Endometrial microvascular endothelial cells (primary cell): ENCODE measurements around the gene VWA2. TPM values are rescaled to one million over a fixed set of nuclear protein-coding genes. Genes with fewer than 3 reads are reported as not detected.

Experiments used
- in situ Hi-C: cut with HindIII; loops from 2 replicates; pipeline ENCODE4 v1.10.0; 2017; ENCODE audit warnings: low sequenced_read_pairs, low pct_unique_long_range_greater_than_20kb; ENCODE audit errors: inconsistent ontology term
- total RNA-seq: library from RNA; depleted of rRNA; stranded (reverse); fragments of >200 nt; gene quantifications from one replicate; pipeline ENCODE4 v1.2.3, GENCODE V29; 2015; ENCODE audit errors: inconsistent ontology term

Gene VWA2
- total RNA-seq, 1 donor from 2014 or later = not detected

GRCh38 chr10:114307731-114308130, 68.7 kb downstream of the VWA2 start:
- in situ Hi-C loops = loop anchor here (10.0 to 25.0 kb wide), 3 partner anchors 130 to 457 kb away; no protein-coding TSS in a partner anchor

DNA sequence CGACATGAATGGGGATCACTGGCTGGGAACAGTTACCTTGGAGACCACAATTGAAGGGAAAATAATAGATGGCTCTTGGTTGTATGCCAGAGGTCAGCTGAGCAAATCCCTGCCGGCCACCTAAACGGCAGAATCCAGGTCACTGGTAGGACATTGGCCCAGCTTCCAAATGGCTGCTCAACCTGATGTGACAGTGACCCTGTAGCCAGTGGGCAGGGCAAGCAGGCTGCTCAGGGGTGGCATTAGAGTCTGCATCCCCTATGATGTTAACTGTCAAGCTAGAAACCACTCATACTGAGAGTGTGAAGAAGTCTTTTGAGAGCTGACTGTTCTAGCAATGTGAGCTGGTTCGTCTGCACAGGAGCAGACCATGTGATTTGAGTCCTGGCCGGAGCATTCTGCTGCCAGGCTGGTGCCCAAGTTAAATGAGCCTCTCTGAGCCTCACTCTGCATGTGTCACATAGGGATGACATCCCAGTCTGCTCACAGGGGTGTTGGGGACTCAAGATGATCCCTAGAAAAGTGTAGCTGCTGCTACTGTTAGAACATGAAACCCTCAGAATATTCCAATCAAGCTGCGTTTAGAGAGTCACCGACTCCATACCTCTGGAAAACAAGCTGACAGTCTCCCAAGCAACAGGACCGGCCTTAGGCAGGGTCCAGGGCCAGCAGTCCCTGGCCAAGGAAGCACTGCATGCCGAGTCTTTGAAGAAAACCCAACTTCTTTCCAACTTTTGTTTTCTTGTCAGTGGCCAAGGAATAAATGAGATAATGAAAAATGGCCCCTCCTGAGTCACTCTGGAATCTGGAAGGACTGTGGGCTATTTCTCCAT, 69.7 kb downstream of the VWA2 start:
- in situ Hi-C loops = loop anchor here (10.0 to 25.0 kb wide), 3 partner anchors 129 to 456 kb away; no protein-coding TSS in a partner anchor

DNA sequence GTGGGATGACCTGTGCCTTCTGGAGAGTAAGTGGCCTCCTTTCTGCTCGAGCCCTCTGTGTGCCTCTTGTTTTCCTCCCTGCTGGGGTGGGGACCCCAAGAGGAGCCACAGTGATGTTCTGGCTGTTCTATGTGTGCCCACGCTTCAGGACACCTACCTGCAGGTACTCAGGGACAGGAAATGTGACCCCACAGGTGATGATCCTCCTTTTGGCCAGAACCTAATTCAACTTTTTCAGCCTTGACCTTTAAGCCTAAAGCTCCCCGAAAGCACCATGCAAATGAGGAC, 70.3 kb downstream of the VWA2 start:
- in situ Hi-C loops = loop anchor here (10.0 to 25.0 kb wide), 3 partner anchors 128 to 455 kb away; no protein-coding TSS in a partner anchor

GRCh38 chr10:114310346-114310745, 71.3 kb downstream of the VWA2 start:
- in situ Hi-C loops = loop anchor here (25.0 kb wide), 2 partner anchors 127 to 377 kb away; no protein-coding TSS in a partner anchor

DNA sequence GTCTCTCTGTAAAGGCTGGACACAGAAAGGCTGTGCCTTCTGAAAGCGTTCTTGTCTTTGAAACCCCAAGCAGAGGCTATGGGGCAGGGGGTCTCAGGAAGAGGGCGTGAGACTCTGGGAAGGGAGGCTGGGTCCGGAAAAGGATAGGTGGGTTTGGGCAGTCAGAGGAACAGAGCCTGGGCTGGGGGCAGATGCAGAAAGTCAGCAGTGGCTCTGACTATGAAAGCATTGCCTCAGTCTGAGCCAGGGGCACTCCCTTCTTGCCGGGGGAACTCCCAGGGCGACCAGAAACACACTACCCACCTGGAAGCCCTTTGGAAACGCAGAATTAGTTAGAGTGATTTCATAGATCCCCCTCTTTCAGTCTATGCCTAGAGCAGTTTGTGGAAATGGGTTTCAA, 72.0 kb downstream of the VWA2 start:
- in situ Hi-C loops = loop anchor here (25.0 kb wide), 2 partner anchors 126 to 376 kb away; no protein-coding TSS in a partner anchor

GRCh38 chr10:114311496-114312209, 72.6 kb downstream of the VWA2 start:
- in situ Hi-C loops = loop anchor here (25.0 kb wide), 2 partner anchors 126 to 376 kb away; no protein-coding TSS in a partner anchor

DNA sequence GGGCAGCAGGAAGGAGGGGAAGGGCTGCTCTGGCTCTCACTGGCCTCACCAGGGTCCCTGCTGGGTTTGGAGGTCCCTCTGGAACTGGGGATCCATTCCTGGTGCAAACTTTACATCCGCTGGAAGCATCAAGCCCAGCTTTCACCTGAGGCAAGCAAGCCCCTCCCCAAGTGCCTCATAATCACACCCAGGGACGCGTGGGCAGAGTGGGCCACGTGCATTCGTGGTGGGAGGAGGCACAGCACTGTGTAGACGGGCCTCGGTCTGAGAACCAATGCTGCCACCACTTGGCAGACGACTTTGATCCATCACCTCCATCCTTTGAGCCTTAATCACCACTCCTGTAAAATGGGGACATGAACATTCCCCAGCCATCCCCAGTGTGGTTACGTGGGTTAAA, 74.1 kb downstream of the VWA2 start:
- in situ Hi-C loops = loop anchor here (25.0 kb wide), 2 partner anchors 124 to 374 kb away; no protein-coding TSS in a partner anchor

GRCh38 chr10:114313866-114314265, 74.8 kb downstream of the VWA2 start:
- in situ Hi-C loops = loop anchor here (25.0 kb wide), 2 partner anchors 123 to 373 kb away; no protein-coding TSS in a partner anchor

DNA sequence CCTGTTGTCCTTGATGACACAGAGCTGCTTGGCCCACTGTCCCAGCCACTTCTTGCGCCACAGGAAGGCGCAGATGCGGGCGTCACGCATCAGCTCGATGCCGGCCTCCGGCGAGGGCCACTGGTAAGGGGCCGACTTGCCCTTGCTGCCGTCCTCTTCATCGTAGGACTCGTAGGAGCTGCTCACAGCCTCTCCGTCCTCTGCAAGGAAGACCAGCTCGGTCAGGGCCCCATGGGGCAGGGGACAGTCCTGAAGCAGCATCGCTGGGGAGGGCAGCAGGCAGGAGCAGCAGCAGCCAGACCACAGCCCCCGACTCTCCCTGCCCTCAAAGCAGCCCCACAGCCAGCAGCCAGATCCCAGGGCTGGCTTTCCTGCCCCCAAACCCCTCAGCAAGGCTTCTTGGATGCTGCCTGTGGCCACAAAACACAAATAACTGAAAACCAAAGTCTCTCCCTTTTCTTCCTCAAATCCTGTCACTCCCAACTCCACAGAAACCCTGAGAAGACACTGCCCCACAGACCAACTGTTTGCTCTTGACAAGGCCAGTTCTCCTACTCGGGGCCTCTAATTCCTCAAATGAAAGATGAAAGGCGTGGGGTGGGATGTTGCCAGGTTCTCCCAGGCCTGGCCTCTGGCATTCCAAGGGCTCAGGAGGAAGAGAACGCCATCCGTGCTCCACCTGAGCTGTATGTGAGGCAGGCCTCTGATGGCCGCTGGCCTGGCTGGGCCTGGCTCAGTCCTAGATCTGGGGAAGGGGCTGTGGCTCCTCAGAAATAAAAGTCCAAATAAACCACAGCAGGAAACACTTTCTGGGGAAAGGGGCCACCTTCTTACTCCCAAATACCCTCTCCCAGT, 76.7 kb downstream of the VWA2 start:
- in situ Hi-C loops = loop anchor here (25.0 kb wide), 2 partner anchors 122 to 372 kb away; no protein-coding TSS in a partner anchor

GRCh38 chr10:114316744-114317143, 77.7 kb downstream of the VWA2 start:
- in situ Hi-C loops = loop anchor here (25.0 kb wide), 2 partner anchors 121 to 371 kb away; no protein-coding TSS in a partner anchor

DNA sequence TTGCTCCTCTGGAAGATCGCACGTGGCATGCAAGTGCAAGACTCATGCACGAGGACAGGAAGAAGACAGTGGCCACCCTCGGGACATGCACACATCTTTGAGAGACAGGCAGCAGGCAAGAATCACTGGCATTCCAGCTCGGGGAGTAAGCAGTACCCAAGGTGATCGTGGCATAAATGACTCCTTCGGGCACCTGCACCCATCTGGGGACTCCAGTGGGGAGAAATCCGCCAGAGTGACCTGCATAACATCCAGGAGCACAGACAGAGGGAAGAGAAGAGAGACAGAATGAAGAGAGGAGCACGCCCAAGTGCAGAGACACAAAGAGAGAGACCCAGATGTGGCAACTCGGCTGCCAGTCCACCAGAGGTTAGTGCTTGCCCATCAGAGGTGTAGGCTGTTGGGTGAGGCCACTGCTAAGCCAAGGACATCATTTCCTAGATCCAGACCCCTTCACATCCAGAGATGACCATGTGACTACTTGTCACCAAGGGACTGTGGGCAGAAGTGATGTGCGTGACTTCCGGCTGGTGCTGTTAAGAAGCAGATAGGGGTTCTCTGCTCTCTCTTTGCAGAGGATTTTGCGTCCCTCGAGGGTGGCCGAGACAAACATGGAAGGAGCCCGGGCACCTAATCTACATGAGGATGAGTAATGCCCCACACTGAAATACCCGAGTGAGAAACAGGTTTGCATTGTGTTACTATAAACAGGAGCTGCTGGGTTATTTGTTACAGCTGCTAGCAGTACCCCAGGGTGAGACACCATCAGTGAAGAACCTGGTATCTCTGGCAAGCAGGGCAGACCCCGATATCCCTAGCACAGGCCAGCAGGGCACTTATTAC, 80.6 kb downstream of the VWA2 start:
- in situ Hi-C loops = loop anchor here (25.0 kb wide), 2 partner anchors 118 to 368 kb away; no protein-coding TSS in a partner anchor

GRCh38 chr10:114320249-114321116, 81.4 kb downstream of the VWA2 start:
- in situ Hi-C loops = loop anchor here (25.0 kb wide), 2 partner anchors 117 to 367 kb away; no protein-coding TSS in a partner anchor

GRCh38 chr10:114322344-114322743, 83.3 kb downstream of the VWA2 start:
- in situ Hi-C loops = loop anchor here (25.0 kb wide), 2 partner anchors 115 to 365 kb away; no protein-coding TSS in a partner anchor

GRCh38 chr10:114323023-114323422, 84.0 kb downstream of the VWA2 start:
- in situ Hi-C loops = loop anchor here (25.0 kb wide), 2 partner anchors 114 to 364 kb away; no protein-coding TSS in a partner anchor

- in situ Hi-C loops = no loop called here
Observed at GRCh38 chr10:114326795-114327194, 87.7 kb downstream of the VWA2 start.

DNA sequence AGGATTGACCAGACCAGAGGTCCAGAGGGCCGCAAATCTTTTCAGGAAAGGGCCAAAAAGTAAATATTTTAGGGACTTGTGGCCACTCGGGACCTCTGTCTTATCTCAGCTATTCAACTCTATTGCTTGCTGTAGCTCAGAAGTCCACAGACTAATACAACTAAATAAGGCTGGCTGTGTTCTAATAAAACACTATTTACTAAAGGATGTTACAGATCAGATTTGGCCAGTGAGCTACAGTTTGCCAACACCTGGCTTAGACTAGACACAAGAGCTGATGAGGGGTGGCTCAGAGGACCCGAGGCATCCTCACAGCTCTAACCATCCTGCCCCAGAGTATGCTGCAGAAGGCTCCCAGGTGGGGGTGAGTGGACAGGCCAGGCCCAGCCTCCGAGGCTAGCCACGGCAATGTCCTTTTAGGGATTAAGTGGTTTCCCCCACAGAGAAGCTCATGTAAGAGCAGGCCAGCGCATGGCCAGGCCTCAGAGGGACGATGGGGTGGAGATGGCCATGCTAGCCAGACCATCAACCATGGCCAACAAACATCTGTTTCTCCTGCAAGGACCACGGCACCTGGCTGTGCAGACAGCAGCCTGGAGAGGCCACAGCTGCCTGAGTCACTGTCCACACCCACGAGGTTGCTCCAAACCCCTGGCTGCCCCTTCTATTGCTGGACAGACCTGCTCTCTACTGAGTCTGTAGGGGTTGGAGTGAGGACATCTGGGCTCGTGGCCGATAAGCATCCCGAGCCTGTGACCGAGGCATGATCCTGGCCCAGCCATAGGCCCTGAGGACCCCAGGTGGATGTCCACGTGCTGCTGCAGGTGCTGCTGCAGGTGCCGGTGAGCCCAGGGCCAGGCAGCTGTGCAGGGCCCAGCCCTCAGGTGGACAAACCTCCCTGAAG, 88.7 kb downstream of the VWA2 start:
- in situ Hi-C loops = no loop called here
